Gastroesophageal sphincter (tissue), 4 donors: ENCODE results near the gene SPATS2L. TPM values are rescaled to one million over a fixed set of nuclear protein-coding genes. Genes with fewer than 3 reads are reported as not detected.

Experiments
- ATAC-seq: fragments of 150-250 bp; one replicate; pipeline ENCODE4 v1.9.1; 2016; ENCODE audit warnings: mild to moderate bottlenecking, moderate library complexity
- H3K27ac ChIP-seq, 4 donors: fragments of 200-600 bp; sonication (generic) in 3 of 4; 1 replicate in 3 of 4; 2 replicates in 1 of 4; pipeline ENCODE4 v1.5.1; 2016 to 2019
- H3K27me3 ChIP-seq: fragments of 200-600 bp; sonication (generic); one replicate; pipeline ENCODE4 v1.5.1; 2019
- H3K36me3 ChIP-seq, 2 donors: fragments of 200-600 bp; sonication (generic); one replicate each; pipeline ENCODE4 v1.5.1; 2019; ENCODE audit warnings: control low read depth in 1 of 2
- H3K4me1 ChIP-seq, 3 donors: fragments of 200-600 bp; sonication (generic); 1 replicate in 2 of 3; 2 replicates in 1 of 3; pipeline ENCODE4 v1.5.1; 2016 to 2019; ENCODE audit warnings: control low read depth in 2 of 3
- H3K4me3 ChIP-seq, 2 donors: fragments of 200-600 bp; sonication (generic); one replicate each; pipeline ENCODE4 v1.5.1; 2019; ENCODE audit warnings: mild to moderate bottlenecking in 1 of 2, moderate library complexity in 1 of 2
- H3K9me3 ChIP-seq, 3 donors: fragments of 200-600 bp; sonication (generic); one replicate each; pipeline ENCODE4 v1.5.1; 2017 to 2019; ENCODE audit warnings: control low read depth in 2 of 3
- EP300 ChIP-seq: sonication (generic); formaldehyde crosslinking; IDR thresholded peaks from one replicate; pipeline ENCODE4 v1.6.1; 2017; ENCODE audit warnings: antibody characterized with exemption, mild to moderate bottlenecking
- POLR2A ChIP-seq, 2 donors: fragments of 450-650 bp; IDR thresholded peaks; one replicate each; pipeline ENCODE4 v1.6.1; 2017; ENCODE audit warnings: antibody characterized with exemption in 2 of 2, mild to moderate bottlenecking in 2 of 2, moderate library complexity in 1 of 2
- POLR2AphosphoS5 ChIP-seq: sonication (generic); formaldehyde crosslinking; IDR thresholded peaks from one replicate; pipeline ENCODE4 v1.6.1; 2017; ENCODE audit warnings: antibody characterized with exemption
- WGBS, 2 donors: methylation state at CpG; one replicate each; pipeline ENCODE4 v1.1.5; 2018; ENCODE audit warnings: low coverage in 1 of 2; 5-methylcytosine and 5-hydroxymethylcytosine counted together
- total RNA-seq, 4 donors: library from RNA; depleted of rRNA; stranded (reverse); fragments of >200 nt; gene quantifications; one replicate each; pipeline ENCODE4 v1.1.0, GENCODE V29; 2016
- TF ChIP-seq, protein P1 (sequence below), 4 experiments: fragments of 200-600 bp in 2 of 4; fragments of 450-650 bp in 2 of 4; sonication (generic) in 1 of 4; IDR thresholded peaks; one replicate each; pipeline ENCODE4 v1.5.1; 2017 to 2019; ENCODE audit warnings: antibody characterized with exemption in 4 of 4, mild to moderate bottlenecking in 2 of 4, moderate library complexity in 2 of 4

Gene SPATS2L
- total RNA-seq, 4 donors from 2014 or later = 50.6 to 120 (median 91.5) TPM

DNA sequence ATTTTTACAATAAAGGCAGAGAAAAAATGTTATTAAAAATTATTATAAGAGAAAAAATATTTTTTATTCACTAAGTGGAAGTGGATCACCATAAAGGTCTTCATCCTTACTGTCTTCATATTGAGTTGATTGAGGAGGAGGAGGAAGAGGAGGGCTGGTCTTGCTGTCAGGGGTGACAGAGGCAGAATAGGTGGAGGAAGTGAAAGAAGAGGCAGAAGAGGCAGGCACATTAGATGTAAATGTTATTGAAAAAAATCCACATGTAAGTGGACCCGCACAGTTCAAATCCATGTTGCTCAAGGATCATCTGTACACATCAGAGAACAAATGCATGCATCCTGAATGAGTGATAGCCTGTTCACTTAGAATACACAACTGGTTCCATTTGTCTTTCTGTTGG is 6.4 kb upstream of the SPATS2L start:
- no peaks in the 10 kb centered on the region for H3K27me3 ChIP-seq
- no peaks in the 10 kb centered on the region for H3K9me3 ChIP-seq
- H3K4me1 ChIP-seq = peaks cover 0 to 3% (median 0%) of the 10 kb centered on the region in 3 donors
- WGBS, 2 donors = 87 to 100% methylated on average over 1 of the region's 1 CpG
- TF ChIP-seq EP300 (no peak), POLR2A (IDR thresholded peaks at IDR 0.05) (no peak), POLR2AphosphoS5 (no peak)
- no peak for ATAC-seq
- no peak overlapping the region for H3K4me3 ChIP-seq
- no peaks in the 10 kb centered on the region for H3K36me3 ChIP-seq
- H3K27ac ChIP-seq = no peak overlapping the region

DNA sequence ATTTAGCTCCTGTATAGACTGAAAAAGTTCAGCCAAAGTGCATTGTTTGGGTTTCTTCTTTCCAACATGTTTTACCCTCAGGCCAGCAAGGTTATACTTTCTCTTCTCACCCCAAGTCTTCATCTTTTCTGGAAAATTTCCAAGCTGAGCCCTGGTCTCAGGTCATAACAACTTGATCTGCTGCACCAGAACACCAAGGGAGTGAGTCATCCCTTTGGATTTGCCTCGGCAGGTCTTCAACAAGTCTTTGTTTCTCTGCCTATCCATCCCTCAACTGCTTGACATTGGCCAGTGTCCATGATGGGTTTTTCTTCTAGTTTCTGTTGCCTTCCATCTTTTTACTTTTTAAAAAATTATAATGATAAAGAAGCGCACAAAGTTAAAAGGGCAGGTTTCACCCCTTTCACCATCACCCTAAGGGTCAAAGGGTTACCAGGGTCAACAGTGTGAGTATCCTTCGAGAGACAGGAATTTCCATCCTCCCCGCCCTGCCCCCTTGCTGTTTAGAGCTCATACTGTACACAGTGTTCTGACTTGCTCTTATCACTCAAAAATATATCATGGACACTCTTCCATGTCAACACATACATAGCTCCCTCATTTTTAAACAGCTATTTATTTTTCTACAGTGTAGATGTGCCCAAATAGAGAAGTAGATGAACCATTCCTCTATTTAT is 5.7 kb upstream of the SPATS2L start:
- TF ChIP-seq POLR2A (IDR thresholded peaks at IDR 0.05) (no peak), EP300 (no peak), POLR2AphosphoS5 (no peak)
- TF ChIP-seq, protein P1, sequence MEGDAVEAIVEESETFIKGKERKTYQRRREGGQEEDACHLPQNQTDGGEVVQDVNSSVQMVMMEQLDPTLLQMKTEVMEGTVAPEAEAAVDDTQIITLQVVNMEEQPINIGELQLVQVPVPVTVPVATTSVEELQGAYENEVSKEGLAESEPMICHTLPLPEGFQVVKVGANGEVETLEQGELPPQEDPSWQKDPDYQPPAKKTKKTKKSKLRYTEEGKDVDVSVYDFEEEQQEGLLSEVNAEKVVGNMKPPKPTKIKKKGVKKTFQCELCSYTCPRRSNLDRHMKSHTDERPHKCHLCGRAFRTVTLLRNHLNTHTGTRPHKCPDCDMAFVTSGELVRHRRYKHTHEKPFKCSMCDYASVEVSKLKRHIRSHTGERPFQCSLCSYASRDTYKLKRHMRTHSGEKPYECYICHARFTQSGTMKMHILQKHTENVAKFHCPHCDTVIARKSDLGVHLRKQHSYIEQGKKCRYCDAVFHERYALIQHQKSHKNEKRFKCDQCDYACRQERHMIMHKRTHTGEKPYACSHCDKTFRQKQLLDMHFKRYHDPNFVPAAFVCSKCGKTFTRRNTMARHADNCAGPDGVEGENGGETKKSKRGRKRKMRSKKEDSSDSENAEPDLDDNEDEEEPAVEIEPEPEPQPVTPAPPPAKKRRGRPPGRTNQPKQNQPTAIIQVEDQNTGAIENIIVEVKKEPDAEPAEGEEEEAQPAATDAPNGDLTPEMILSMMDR (IDR thresholded peaks at IDR 0.05) = no peak
- ATAC-seq = no peak
- H3K27ac ChIP-seq = no peak overlapping the region
- no peaks in the 10 kb centered on the region for H3K27me3 ChIP-seq
- H3K9me3 ChIP-seq = no peaks in the 10 kb centered on the region
- no peak overlapping the region for H3K4me3 ChIP-seq
- WGBS, 2 donors = 70 to 85% methylated on average over 4 of the region's 4 CpGs
- peaks cover 0 to 10% (median 0%) of the 10 kb centered on the region in 3 donors for H3K4me1 ChIP-seq
- H3K36me3 ChIP-seq = no peaks in the 10 kb centered on the region

DNA sequence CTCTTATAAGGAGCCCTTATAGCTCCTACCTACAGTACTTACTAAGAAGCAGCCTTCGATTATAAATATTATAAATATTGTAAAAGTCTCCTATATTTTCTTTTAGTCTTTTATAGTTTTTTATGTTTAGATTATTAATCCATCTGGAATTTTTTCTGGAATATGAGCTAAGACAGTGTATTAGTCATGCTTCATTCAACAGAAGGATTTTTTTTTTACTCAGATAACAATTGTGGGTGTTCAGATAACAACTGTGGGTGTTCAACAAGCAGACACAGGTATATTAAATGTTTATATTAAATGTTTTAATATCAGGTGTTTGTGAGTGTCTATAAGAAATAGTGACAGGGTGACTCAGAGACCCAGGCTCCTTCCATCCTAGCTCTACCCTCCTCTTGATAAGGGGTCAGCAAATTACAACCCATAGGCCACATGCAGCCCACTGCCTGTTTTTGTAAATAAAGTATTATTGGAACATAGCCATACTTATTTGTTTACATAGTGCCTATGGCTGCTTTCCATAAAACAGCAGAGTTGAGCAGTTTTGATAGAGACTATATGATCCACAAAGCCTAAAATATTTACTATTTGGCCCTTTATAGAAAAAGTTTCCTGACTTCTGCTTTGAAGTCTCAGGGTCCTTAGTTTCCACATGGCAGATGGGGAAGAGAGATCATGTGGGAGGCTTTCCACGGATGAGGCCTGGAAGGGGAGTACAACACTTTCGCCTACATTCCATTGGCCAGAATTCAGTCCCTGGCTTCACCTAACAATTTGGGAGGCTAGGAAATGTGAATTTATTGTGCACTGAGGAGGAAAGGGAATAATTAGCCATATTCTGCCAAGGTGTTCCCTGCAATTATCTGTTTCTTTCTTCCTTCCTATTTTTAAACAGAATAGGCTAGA is 4.3 kb upstream of the SPATS2L start:
- Histone ChIP-seq H3K36me3 (no peaks in the 10 kb centered on the region), H3K4me3 (no peak overlapping the region), H3K27ac (no peak overlapping the region), H3K27me3 (no peaks in the 10 kb centered on the region), H3K4me1 (peaks cover 0 to 11% (median 0%) of the 10 kb centered on the region in 3 donors), H3K9me3 (no peaks in the 10 kb centered on the region)
- ATAC-seq = no peak
- WGBS, 2 donors = 73 to 82% methylated on average over 3 of the region's 3 CpGs
- no peak for TF ChIP-seq EP300
- TF ChIP-seq POLR2AphosphoS5 = no peak
- no peak for TF ChIP-seq POLR2A (IDR thresholded peaks at IDR 0.05)
- TF ChIP-seq, protein P1 (IDR thresholded peaks at IDR 0.05) = no peak

DNA sequence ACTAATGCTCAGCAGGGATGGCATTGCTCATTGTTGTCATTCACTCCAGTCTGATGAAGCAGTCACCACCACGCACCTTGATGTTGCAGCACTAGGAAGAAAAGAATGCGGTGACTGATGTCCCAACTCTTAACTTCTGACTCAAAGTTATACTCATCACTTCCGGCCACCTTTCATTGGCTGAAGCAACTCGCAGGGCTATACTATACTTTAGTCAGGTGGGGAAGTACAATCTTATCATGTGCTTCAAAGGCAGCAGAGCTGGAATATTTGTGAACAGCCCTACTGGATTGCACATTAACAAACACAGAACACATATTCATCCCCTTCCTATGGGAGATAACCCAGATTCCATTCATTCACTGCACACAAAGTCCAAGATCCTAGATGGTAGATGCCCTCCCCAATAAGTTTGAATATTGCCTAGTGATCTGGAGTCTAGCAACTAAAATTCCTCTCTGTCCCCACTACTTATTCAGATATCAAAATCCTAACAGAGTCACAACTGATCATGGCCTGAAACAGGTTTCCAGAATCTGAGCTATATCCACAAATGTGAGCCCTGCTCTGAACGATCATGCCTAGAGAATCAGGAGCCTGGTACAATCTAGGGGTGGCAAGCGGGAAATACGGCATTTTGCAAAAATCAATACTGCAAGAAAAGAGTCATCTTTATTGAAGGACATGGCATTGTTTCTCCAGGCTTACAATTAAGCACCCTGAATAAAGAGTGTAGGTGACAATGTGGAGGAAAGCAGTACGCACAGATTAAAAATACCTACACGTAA is 3.4 kb upstream of the SPATS2L start:
- H3K9me3 ChIP-seq = no peaks in the 10 kb centered on the region
- H3K27me3 ChIP-seq = no peaks in the 10 kb centered on the region
- H3K4me1 ChIP-seq = peaks cover 0 to 14% (median 0%) of the 10 kb centered on the region in 3 donors
- WGBS, 2 donors = 71 to 85% methylated on average over 9 of the region's 9 CpGs
- H3K27ac ChIP-seq = no peak overlapping the region
- ATAC-seq = no peak
- H3K4me3 ChIP-seq = no peak overlapping the region
- TF ChIP-seq POLR2AphosphoS5 (no peak), POLR2A (IDR thresholded peaks at IDR 0.05) (no peak)
- TF ChIP-seq, protein P1 (IDR thresholded peaks at IDR 0.05) = no peak
- no peaks in the 10 kb centered on the region for H3K36me3 ChIP-seq

DNA sequence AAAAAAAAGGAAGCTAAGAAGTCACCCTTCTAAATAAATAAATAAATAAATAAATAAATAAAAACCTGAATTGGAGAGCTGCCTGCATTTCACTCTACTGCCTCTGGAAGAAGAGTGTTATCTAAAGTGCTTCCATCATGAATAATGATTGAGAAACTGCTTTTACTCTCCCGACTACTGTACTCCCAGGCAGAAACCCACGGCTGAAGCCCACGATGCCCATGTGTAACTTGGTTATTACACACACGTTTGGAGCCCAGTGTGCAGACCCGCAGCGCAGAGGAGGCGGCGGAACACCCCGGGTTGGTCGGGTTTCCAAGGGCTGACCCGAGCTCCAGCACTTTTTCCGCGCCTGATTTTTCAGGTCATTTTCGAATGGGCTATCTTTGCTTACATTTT is 697 bp upstream of the SPATS2L start:
- peak; percentile 21 for ATAC-seq
- Histone ChIP-seq H3K4me3 (peak overlapping the region; percentile 86), H3K4me1 (peaks cover 0 to 27% (median 0%) of the 10 kb centered on the region in 3 donors), H3K27me3 (no peaks in the 10 kb centered on the region), H3K9me3 (no peaks in the 10 kb centered on the region), H3K36me3 (no peaks in the 10 kb centered on the region), H3K27ac (peak overlapping the region; percentile 70 to 95 (median 93))
- TF ChIP-seq POLR2A (IDR thresholded peaks at IDR 0.05) = no peak
- TF ChIP-seq, protein P1 (IDR thresholded peaks at IDR 0.05) = peak in 2 of 4 experiments; percentile 7 to 14
- 0% methylated on average over 1 to 13 of the region's 14 CpGs for WGBS, 2 donors
